ENCODE data around the gene NOD1.

NOD1 gene

DNA sequence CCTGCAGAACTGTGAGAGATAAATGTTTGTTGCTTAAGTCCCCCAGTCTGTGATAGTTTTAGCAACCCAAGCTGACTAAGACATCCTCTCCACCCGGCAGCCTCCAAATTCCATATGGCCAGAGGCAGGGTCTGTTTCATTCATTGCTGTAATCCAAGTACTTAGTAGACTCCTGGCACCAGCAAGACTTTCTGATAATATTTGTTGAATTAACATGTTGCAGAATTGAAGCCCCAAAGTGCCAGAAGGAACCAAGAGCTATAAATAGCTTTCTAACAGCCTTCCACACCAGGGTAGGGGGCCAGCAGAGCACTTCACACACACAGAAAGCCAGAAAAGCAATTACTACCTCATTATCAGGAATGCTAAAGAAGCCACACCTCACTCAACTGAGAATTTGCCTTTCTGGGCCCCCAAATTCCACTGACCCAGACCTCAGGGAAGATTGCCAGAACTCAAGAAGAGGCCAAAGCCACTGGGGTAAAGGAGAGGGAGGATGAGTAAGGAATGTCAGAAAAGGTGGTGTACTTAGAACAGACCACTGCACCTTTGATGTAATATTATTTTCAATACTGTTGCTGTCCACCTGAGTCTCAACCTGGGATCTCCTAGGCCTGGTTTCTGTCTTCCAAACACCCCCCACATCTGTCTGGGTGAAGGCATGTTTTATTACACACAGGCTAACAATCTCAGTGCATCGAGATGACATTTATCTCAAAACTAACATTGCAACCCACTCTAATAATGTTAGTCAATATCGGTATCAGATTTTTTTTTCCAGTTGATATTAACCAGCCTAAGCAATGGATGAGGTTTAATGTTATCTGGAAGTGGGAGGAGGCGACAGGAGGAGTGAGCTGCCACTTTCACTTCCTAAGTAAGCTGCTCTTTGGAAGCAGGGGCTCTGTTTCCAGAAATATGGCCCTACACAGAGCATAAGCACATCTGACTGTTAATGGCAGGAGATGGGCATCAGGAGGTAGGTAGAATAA, 5.5 kb downstream of the NOD1 start (continued):
- peak; percentile 29; the same call in 1 of the 2 replicates for TF ChIP-seq TCF4 (CRISPR knock-in tag; IDR thresholded peaks at IDR 0.05; ENCODE audit: borderline replicate concordance)

- ATAC-seq = no peak
- TF ChIP-seq BACH2 (CRISPR knock-in tag; IDR thresholded peaks at IDR 0.05; ENCODE audit: borderline replicate concordance) (no peak), ZC3H10 (CRISPR knock-in tag; IDR thresholded peaks at IDR 0.05) (no peak), ISL1 (CRISPR knock-in tag; IDR thresholded peaks at IDR 0.05) (no peak), ARNTL (CRISPR knock-in tag; IDR thresholded peaks at IDR 0.05; ENCODE audit: borderline replicate concordance, low read depth) (no peak), SNAI2 (CRISPR knock-in tag; IDR thresholded peaks at IDR 0.05) (no peak), ESRRG (CRISPR knock-in tag; IDR thresholded peaks at IDR 0.05) (no peak), TSHZ2 (CRISPR knock-in tag; IDR thresholded peaks at IDR 0.05) (no peak), OSR1 (CRISPR knock-in tag; IDR thresholded peaks at IDR 0.05) (no peak), CREB5 (CRISPR knock-in tag; IDR thresholded peaks at IDR 0.05; ENCODE audit: low read depth) (no peak), ZNF565 (CRISPR knock-in tag; conservative IDR thresholded peaks at IDR 0.05; ENCODE audit: low read depth) (no peak), PATZ1 (CRISPR knock-in tag; IDR thresholded peaks at IDR 0.05; ENCODE audit: borderline replicate concordance) (no peak), TCF4 (CRISPR knock-in tag; IDR thresholded peaks at IDR 0.05; ENCODE audit: borderline replicate concordance) (no peak), CSDC2 (CRISPR knock-in tag; IDR thresholded peaks at IDR 0.05) (no peak), PPARA (CRISPR knock-in tag; IDR thresholded peaks at IDR 0.05; ENCODE audit: borderline replicate concordance) (no peak), RARB (CRISPR knock-in tag; IDR thresholded peaks at IDR 0.05) (no peak), ZFP30 (CRISPR knock-in tag; IDR thresholded peaks at IDR 0.05) (no peak), ZNF8 (CRISPR knock-in tag; IDR thresholded peaks at IDR 0.05) (no peak)
- TF ChIP-seq, protein P1, sequence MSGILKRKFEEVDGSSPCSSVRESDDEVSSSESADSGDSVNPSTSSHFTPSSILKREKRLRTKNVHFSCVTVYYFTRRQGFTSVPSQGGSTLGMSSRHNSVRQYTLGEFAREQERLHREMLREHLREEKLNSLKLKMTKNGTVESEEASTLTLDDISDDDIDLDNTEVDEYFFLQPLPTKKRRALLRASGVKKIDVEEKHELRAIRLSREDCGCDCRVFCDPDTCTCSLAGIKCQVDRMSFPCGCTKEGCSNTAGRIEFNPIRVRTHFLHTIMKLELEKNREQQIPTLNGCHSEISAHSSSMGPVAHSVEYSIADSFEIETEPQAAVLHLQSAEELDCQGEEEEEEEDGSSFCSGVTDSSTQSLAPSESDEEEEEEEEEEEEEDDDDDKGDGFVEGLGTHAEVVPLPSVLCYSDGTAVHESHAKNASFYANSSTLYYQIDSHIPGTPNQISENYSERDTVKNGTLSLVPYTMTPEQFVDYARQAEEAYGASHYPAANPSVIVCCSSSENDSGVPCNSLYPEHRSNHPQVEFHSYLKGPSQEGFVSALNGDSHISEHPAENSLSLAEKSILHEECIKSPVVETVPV (CRISPR knock-in tag; IDR thresholded peaks at IDR 0.05) = no peak
- TF ChIP-seq, protein P2, sequence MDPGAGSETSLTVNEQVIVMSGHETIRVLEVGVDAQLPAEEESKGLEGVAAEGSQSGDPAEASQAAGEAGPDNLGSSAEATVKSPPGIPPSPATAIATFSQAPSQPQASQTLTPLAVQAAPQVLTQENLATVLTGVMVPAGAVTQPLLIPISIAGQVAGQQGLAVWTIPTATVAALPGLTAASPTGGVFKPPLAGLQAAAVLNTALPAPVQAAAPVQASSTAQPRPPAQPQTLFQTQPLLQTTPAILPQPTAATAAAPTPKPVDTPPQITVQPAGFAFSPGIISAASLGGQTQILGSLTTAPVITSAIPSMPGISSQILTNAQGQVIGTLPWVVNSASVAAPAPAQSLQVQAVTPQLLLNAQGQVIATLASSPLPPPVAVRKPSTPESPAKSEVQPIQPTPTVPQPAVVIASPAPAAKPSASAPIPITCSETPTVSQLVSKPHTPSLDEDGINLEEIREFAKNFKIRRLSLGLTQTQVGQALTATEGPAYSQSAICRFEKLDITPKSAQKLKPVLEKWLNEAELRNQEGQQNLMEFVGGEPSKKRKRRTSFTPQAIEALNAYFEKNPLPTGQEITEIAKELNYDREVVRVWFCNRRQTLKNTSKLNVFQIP (CRISPR knock-in tag; IDR thresholded peaks at IDR 0.05; ENCODE audit: borderline replicate concordance, low read depth) = no peak
These were observed 6.4 kb downstream of the NOD1 start for GRCh38 chr7:30472081-30472783.

- ATAC-seq = peak; percentile 6
- TF ChIP-seq BACH2 (CRISPR knock-in tag; IDR thresholded peaks at IDR 0.05; ENCODE audit: borderline replicate concordance) (no peak), PATZ1 (CRISPR knock-in tag; IDR thresholded peaks at IDR 0.05; ENCODE audit: borderline replicate concordance) (no peak), ZNF70 (CRISPR knock-in tag; IDR thresholded peaks at IDR 0.05) (no peak), ISL1 (CRISPR knock-in tag; IDR thresholded peaks at IDR 0.05) (no peak), RARB (CRISPR knock-in tag; IDR thresholded peaks at IDR 0.05) (no peak), GLIS3 (CRISPR knock-in tag; IDR thresholded peaks at IDR 0.05) (no peak), SNAI2 (CRISPR knock-in tag; IDR thresholded peaks at IDR 0.05) (no peak)
- TF ChIP-seq, protein P2 (CRISPR knock-in tag; IDR thresholded peaks at IDR 0.05; ENCODE audit: borderline replicate concordance, low read depth) = no peak
- TF ChIP-seq, protein P1 (CRISPR knock-in tag; IDR thresholded peaks at IDR 0.05) = no peak
These were observed 7.4 kb downstream of the NOD1 start for GRCh38 chr7:30471205-30471604.
